ENCODE measurements around the gene MAD1L1.
"Not testable (repeated sequence)": the region's sequence is repeated elsewhere in the genome, so short reads cannot be mapped to it uniquely, and the experiment has no call there.

GRCh38 chr7:1831933-1832535, 400.7 kb downstream of the MAD1L1 start:
- not testable (repeated sequence) for TF ChIP-seq CTCF (IDR thresholded peaks at IDR 0.05; ENCODE audit: low read depth, low read length, poor library complexity, severe bottlenecking); EZH2phosphoT487 (IDR thresholded peaks at IDR 0.05; ENCODE audit: borderline replicate concordance, low read length)
